NCI-H460 (cell line): ENCODE results near the gene ZNF316. TPM values are rescaled to one million over a fixed set of nuclear protein-coding genes. Genes with fewer than 3 reads are reported as not detected.
"Not testable (repeated sequence)": the region's sequence is repeated elsewhere in the genome, so short reads cannot be mapped to it uniquely, and the experiment has no call there.

ENCODE experiments used
- DNase-seq: peaks from one replicate; pipeline ENCODE4 v3.0.0-alpha.2; 2016; ENCODE audit warnings: low read depth; ENCODE audit errors: extremely low read depth
- total RNA-seq: library from RNA; depleted of rRNA; stranded (reverse); fragments of >200 nt; shearing (Covaris generic); gene quantifications from 2 replicates; pipeline ENCODE4 v1.2.3, GENCODE V29; 2014

The ZNF316 gene
- total RNA-seq, 1 experiment from 2014 or later: 9.8 TPM

DNA sequence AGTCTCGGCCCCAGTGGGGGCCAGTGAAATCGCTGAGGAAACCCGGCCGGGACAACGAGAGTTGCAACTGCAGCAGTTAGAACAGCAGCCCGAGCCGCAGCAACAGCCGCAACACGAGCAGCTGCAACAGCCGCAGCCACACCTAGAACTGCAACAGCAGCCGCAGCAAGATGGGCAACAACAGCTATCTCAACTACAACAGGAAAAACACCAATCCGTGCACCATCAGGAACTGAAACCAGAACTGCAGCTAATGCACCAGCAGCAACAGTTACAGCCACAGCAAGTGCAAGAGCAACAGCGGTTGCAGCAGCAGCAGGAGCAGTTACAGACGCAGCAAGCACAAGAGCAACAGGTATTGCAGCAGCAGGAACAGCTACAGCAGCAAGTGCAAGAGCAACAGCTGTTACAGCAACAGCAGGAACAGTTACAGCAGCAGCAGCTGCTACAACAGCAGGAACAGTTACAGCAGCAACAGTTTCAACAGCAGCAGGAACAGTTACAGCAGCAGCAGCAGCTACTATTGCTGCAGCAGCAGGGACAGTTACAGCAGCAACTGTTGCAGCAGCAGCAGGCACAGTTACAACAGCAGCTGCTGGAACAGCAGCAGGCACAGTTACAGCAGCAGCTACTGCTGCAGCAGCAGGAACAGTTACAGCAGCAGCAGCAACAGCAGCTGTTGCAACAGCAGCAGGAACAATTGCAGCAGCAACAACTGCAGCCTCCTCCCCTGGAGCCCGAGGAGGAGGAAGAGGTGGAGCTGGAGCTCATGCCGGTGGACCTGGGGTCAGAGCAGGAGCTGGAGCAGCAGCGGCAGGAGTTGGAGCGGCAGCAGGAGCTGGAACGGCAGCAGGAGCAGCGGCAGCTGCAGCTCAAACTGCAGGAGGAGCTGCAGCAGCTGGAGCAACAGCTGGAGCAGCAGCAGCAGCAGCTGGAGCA lies 15.7 kb upstream of the ZNF316 start:
- no peak for DNase-seq

DNA sequence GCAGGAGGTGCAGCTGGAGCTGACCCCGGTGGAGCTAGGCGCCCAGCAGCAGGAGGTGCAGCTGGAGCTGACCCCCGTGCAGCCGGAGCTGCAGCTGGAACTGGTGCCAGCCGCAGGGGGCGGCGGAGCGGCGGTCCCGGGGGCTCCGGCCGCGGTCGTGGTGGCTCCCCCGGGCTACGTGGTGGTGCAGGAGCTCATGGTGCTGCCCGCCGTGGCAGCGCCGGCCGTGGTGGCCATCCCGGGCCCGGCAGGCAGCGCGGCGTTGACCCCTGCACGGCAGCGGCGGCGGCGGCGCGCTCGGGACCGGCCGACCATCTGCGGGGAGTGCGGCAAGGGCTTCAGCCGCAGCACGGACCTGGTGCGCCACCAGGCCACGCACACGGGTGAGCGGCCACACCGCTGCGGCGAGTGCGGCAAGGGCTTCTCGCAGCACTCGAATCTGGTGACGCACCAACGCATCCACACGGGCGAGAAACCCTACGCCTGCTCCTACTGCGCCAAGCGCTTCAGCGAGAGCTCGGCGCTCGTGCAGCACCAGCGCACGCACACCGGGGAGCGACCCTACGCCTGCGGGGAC lies 14.9 kb upstream of the ZNF316 start:
- DNase-seq: no peak

DNA sequence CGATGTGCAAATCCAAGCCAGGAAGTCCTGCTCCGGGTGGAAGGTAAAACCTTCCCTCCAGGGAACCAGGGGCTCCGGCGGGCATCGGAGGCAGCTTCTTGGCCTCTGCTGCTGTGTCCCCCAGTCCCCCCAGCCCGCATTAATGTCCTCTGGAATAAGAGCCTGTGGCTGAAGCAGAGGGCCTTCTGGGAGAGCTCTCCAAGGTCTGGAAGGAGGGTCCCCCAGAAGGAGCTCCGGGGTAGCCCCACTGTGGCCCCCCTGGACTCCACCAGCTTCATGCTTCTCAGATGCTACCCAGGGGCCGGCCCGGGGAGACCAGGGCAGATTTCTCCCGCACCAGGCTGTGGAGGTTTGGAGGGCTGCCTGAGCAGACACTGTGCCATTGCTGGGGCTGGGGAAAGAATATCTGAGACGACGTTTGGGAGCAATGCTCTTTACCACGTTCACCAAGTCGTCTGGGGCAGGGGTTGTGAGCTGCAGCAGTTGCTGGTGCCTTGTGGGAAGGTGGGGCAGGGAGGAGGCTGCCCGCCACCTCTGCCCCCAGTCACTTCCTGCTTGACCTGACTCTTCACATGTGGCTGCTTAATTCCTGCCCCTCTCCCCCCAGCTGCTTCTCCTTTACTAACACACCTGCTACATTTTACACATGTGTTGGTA lies 13.4 kb upstream of the ZNF316 start:
- no peak for DNase-seq

DNA sequence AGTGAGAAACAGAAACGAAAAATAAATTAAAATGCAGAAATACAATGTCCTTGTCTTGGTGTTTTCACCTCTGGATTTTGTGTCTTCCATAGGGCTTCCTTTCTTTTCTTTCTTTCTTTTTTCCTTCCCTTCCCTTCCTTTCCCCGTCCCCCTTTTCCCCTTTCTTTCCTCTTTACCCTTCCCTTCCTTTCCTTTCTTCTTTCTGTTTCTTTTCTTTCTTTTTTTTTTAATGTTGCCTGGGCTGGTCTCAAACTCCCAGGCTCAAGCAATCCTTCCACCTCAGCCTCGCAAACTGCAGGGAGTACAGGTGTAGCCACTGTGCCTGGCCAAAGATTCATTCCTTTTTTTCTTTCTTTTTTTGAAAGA lies 12.9 kb upstream of the ZNF316 start:
- no peak for DNase-seq

DNA sequence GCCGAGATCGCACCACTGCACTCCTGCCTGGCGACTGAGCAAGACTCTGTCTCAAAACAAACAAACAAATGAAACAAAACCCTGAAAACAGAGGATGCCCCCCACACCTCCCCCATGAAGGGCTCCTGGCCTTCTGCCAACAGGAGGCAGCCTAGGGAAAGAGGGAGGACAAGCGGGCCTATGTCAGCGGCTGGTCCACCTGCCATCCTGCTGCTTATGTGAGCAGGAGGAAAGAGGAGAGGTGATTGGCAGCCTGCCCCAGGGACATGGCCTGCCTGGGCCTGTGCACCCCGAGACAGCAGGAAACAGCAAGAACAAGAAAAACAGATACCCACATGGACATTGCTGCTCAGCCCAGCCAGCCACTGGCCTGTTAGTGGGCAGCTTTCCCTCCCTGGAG lies 9.1 kb upstream of the ZNF316 start:
- DNase-seq: no peak

DNA sequence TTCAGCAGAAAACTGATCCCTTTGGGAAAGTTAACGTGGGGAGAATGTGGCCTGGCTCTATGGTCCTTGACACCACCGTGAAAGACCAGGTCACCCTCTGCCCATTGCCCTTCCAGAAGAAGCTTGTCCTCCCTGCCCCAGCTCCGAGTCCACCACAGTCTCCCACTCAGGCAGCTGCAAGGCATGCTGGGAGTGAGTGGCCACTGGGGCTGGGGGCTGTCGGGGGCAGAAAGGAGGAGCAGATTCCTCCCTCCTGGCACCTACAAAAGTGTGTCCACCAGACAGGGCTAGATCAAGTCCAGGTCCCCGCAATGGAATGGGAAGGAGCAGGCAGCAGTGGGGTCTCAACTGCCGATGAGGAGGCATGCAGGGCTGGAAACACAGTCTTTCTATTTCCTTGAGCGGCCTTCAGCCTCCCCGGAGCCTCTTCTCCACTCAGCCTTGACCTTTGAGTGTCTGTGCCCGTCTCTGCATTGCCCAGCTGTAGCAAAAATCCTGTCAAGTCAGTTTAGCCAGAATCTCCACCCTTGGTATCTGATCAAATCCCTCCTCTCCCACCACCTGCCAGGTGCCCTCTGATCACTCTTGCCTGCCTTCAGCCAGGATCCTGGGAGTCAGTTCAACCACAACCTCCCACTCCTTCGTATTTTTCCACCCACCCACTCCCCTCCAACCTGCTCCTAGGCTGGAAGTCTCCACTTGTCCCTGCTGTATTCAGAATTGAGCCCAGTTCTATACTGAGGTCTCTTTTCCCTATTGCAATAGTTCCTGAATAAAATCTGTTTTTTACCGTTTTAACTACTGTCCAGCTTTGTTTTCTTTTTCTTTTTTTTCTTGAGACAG lies 6.9 kb upstream of the ZNF316 start:
- no peak for DNase-seq

DNA sequence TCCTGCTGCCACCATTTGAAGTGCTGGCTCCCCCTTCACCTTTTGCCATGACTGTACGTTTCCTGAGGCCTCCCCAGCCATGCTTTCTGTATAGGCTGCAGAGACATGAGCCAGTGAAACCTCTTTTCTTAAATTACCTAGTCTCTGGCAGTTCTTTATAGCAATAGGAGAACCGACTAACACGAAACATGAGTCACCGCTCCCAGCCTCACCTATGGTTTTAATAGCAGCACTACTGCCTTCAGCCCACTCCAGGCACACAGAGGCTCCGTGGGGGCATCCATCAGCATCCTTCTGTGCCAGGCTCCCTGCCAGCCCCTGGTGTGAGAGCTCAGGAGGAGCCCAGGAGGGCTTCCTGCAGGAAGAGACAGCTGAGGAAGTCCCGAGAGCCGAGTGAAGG lies 5.5 kb upstream of the ZNF316 start:
- no peak for DNase-seq

DNA sequence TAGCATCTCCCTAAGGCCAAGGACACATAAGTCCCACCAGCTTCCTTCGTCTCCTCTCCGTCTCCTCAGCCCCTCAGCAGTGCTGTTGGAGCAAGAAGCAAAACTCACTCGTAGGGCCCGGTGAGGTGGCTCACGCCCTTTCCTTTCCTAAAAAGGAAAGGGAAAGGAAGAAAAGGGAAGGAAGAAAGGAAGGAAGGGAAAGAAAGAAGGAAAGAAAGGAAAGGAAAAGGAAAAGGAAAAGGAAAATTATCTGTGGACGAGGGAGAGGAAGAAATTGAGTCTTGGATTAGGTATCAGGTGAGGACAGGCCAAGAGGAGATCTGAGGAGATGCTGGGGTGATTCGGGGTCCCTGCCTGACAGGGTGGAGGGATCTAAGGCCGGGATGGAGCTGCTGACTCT lies 3.1 kb upstream of the ZNF316 start:
- no peak for DNase-seq

DNA sequence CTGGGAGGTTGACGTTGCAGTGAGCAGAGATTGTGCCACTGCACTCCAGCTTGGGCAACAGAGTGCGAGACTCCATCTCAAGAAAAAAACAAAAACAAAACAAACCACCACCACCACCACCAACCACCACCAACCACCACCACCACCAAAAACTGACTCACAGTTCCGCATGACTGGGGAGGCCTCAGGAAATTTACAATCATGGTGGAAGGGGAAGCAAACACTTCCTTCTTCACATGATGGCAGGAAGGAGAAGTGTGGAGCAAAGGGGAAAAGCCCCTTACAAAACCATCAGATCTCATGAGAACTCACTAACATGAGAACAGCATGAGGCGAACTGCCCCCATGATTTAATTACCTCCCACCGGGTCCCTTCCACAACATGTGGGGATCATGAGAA lies 2.1 kb upstream of the ZNF316 start:
- DNase-seq: not testable (repeated sequence)

DNA sequence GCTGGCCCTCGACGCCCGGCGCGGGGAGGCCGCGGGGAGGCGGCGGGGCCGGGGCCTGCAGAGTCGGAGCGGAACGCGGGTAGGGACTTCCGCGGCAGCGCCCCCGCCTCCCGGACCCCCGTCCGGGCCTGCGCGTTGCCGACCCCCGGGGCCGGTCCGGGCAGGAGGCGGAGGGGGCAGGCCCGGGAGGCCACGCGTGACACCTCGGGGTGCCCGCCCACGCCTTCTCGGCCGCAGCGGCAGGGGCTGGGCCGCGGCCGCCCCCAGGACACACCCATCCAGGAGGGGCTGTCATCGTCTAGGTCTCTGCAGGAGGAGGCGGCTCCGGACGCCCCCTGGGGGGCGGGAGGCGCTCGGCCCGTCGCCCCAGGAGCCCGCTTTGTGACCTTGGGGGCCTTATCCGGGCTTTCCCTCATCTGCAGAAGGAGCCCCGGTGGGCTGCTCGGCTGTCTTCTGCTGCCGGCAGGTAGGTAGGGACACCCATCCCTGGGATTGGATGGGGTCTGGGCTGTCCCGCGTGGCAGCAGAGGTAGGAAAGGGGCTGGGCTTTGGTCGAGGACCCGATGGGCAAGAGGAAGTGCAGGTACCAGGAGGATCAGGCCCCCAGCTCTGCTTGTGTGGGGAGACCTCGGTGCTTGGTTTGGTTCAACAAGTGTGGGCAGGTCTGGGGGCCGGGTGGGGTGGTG lies 569 bp downstream of the ZNF316 start:
- DNase-seq: no peak

DNA sequence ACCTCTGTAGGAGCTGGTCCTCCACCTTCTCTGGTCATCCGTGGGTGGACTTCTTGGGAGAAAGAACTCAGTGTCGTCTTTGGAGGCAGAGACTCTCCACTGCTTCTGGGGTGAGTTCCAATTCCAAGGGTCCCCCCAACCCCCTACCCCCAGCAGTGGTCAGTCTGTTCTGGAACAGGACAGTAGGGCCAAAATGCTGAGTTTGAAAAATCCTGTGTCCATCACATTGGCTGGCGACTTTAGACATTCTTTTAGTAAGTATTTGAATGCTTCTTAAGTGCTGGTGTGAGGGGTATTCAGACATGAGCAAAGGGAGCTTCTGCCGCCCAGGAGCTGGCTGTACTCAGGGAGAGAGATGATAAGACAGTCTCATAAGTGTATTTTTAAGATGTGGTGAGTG lies 1.9 kb downstream of the ZNF316 start:
- no peak for DNase-seq

DNA sequence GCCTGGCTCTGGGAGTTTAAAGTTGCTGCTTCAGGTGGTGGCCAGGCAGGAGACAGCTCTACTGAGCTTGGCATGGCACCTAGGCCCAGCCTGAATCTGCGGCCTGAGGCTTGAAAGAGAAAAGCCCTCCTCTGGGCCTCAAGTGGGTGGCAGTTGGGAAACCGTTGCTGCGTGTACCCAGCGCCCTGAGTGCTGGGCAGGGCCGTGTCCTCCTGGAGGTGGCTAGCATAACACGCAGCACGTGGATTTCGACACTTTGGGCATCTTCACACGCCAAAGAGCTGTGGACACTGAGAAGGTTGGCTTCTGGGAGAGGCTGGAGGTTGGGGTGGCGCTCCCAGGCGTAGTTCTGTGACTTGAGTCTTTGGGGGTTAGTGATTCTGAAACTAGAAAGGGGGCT lies 2.5 kb downstream of the ZNF316 start:
- DNase-seq: no peak

DNA sequence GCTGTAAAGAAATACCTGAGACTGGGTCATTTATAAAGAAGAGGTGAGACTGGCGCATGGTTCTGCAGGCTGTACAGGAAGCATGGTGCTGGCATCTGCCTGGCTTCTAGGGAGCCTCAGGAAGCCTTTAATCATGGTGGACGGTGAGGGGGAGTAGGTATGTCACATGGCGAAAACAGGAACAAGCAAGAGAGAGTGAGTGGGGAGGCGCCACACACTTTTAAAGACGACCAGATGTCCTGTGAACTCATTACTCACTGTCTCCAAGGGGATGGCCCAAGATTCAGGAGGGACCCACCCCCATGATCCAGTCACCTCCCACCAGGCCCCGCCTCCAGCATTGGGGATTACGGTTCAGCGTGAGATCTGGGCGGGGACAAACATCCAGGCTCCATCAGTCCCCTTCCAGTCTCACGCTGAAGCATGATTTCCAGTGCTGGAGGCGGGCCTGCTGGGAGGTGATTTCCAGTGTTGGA lies 3.2 kb downstream of the ZNF316 start:
- no peak for DNase-seq

DNA sequence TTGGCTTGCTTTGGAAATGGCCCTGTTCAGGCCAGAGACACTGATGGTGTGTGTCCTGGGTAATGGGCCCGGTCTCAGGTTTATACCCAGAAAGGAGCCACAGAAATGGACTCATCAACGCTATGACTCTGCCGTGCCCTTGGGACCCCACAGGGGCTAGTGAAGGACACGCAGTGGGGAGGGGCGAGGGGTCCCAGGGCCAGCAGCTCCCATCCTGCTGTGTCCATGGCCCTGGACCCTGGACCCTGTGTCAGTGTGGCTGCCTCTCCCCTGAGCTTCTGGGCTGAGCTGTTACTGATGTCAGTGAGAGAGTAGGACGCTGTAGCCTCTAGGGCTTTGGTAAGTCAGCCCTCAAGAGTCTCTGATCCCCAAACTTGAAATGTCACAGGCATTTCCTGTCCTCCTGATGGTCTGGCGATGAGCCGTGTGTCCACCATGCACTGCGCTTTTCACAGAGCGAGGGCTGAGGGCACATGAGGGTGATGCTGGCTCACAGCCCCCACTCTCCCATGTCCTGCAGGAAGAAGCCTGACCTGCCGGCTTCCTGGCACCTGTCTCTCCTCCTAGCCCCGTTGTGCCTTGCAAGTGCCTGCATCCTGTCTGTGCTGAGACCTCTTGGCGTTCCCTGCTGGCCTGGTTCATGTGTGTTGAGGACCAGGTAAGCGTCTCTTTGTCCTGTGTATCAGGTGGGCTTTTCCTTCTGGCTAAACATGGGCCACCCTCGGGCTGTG lies 4.4 kb downstream of the ZNF316 start:
- DNase-seq: no peak

DNA sequence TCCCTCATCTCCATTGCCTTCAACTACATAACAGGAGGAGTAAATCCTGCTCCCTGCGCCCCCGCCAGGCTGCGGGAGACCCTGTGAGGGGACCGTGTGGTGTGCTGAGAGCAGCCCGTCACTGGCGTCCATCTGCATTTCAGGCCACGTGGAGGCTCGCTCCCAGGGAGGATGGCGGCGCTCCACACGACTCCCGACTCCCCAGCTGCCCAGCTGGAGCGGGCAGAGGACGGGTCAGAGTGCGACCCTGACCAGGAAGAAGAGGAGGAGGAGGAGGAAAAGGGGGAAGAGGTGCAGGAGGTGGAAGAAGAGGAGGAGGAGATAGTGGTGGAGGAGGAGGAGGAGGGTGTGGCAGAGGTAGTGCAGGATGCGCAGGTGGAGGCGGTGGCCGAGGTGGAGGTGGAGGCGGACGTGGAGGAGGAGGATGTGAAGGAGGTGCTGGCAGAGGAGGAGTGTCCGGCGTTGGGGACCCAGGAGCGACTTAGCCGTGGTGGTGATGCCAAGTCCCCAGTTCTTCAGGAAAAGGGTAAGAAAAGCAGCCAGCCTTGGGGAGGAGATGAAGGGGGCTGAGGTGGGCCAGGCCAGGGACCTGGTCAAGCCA lies 5.2 kb downstream of the ZNF316 start:
- DNase-seq: no peak

DNA sequence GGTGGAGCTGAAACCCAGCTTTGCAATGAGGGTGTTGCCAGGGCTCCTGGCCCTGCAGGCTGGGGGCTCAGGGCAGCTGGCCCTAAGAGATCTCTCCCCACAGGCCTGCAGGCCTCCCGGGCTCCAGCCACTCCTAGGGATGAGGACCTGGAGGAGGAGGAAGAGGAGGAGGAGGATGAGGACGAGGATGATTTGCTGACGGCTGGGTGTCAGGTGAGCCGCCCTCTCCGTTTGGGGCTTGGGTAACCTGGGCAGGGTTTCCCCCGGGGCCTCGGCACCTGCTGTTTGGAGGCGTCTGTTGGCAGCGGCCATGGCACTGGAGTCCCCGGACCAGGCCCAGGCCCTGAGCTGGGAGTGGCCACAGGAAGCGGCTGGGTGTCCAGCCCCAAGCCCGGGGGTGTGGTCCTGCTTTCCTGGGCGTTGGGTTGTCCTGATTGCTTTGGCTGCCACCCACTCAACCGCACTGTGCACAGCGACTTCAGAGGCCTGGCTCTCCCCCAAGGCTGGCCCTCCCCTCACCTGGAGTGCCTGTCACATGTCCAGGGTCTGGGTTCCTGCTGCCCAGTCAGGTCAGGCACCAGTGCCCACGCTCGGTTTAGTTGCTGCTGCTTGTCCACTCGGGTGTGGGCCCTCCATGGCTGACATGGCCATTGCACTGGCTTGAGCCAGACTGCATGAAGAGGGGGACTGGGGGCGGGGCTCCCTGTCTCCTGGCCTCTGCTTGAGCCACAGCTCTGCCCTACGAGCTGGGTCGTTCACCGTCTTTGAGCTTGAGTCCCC lies 5.9 kb downstream of the ZNF316 start:
- DNase-seq: no peak

DNA sequence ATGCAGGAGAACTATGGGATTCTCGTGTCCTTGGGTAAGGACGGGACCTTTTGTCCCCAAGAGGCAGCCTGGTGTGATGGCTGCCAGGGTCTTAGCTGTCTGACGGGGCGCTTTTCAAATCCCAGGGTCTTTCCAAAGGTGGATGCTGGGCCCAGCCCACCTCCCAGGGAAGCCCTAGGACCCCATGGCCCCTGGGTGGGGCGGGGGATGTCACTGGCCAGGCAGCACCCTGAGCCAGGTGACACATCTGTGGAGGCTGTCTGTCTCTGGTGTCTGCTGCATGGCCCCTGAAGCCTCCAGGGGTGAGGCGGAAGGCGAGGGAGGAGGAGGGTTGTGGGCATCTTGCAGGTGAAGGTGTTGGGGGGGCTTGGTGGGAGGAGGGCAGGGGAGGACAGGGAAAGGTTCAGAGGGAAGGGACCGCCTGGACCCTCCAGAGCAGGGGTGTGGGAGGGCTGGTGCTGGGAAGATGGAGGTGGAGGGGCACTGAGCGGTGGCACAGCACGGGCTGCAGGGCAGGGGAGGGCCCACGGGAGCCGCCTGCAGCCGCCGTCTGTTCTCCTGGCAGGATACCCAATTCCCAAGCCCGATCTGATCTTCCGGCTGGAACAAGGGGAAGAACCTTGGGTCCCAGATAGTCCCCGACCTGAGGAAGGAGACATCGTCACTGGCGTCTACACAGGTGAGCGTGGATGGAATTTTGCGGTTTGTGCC lies 7.0 kb downstream of the ZNF316 start:
- DNase-seq: no peak

DNA sequence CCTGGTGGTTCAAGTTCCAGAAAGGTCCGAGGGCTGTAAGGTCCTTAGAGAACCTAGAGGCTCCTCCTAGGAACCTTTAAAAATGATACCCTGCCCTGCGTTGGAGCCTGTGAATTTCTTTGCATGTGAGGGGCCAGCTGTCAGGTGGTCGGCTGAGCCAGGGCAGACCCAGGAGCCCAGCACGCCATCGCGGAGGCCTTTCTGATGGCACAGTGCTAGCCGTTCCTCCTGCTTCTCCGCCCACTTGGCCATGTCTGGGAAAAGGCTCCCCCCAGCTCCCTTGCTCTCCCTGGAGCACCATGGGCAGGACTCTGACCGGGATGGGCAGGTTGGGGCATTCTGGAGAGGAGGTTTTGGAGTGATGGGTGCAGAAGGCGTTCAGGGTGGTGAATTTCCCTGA lies 7.6 kb downstream of the ZNF316 start:
- no peak for DNase-seq
